ENCODE data around the gene CENPM.

CENPM gene

GRCh38 chr22:41963453-41964111 is 16.6 kb upstream of the CENPM start:
- no peak overlapping the region for H3K27ac ChIP-seq (ENCODE audit: low read length)
- no peak for ATAC-seq (ENCODE audit: insufficient read depth, low read depth)

GRCh38 chr22:41957941-41958556 is 11.1 kb upstream of the CENPM start:
- H4K20me1 ChIP-seq (ENCODE audit: insufficient read depth, low read length): peaks cover 4% of the 10 kb centered on the region; the same call in 1 of the 2 replicates

More at GRCh38 chr22:41963453-41964111, 16.6 kb upstream of the CENPM start:
- Histone ChIP-seq H3K9me3 (ENCODE audit: insufficient read depth, low read length, severe bottlenecking) (no peaks in the 10 kb centered on the region), H3K4me2 (ENCODE audit: insufficient read depth, low read length) (no peak overlapping the region), H3K36me3 (ENCODE audit: insufficient read depth, low read length) (no peaks in the 10 kb centered on the region), H3K4me1 (ENCODE audit: insufficient read depth, low read length) (0 out of 2 replicates have a peak, but pooled peaks cover 5% of the 10 kb centered on the region), H3K79me2 (ENCODE audit: insufficient read depth, low read length) (no peaks in the 10 kb centered on the region), H2AFZ (ENCODE audit: low read depth, low read length) (no peak overlapping the region), H3K9ac (ENCODE audit: low read depth, low read length) (no peak overlapping the region), H3K4me3 (ENCODE audit: low read depth in 1 of 2, low read length in 2 of 2) (no peak overlapping the region), H4K20me1 (ENCODE audit: insufficient read depth, low read length) (no peaks in the 10 kb centered on the region), H3K27me3 (ENCODE audit: insufficient read depth, low read length, poor library complexity) (no peaks in the 10 kb centered on the region)
- no peak for DNase-seq
- TF ChIP-seq CTCF (IDR thresholded peaks at IDR 0.05; ENCODE audit: borderline replicate concordance, extremely low read depth, low read length, poor library complexity, severe bottlenecking) (no peak), EZH2 (IDR thresholded peaks at IDR 0.05; ENCODE audit: borderline replicate concordance, low read depth, low read length, severe bottlenecking) (no peak)

GRCh38 chr22:41952713-41953112 is 5.8 kb upstream of the CENPM start:
- H3K36me3 ChIP-seq (ENCODE audit: insufficient read depth, low read length): no peaks in the 10 kb centered on the region
- ATAC-seq (ENCODE audit: insufficient read depth, low read depth): no peak
- DNase-seq: no peak
- peaks cover 9% of the 10 kb centered on the region for H3K79me2 ChIP-seq (ENCODE audit: insufficient read depth, low read length)
- H3K27me3 ChIP-seq (ENCODE audit: insufficient read depth, low read length, poor library complexity): no peaks in the 10 kb centered on the region
- no peak for TF ChIP-seq CTCF (IDR thresholded peaks at IDR 0.05; ENCODE audit: borderline replicate concordance, extremely low read depth, low read length, poor library complexity, severe bottlenecking)
- TF ChIP-seq EZH2 (IDR thresholded peaks at IDR 0.05; ENCODE audit: borderline replicate concordance, low read depth, low read length, severe bottlenecking): no peak
- H3K4me3 ChIP-seq (ENCODE audit: low read depth in 1 of 2, low read length in 2 of 2): no peak overlapping the region
- no peak overlapping the region for H3K9ac ChIP-seq (ENCODE audit: low read depth, low read length)
- no peak overlapping the region for H3K4me2 ChIP-seq (ENCODE audit: insufficient read depth, low read length)
- no peak overlapping the region for H2AFZ ChIP-seq (ENCODE audit: low read depth, low read length)
- peaks cover 4% of the 10 kb centered on the region; the same call in 1 of the 2 replicates for H4K20me1 ChIP-seq (ENCODE audit: insufficient read depth, low read length)
- no peak overlapping the region for H3K27ac ChIP-seq (ENCODE audit: low read length)
- no peaks in the 10 kb centered on the region for H3K9me3 ChIP-seq (ENCODE audit: insufficient read depth, low read length, severe bottlenecking)
- H3K4me1 ChIP-seq (ENCODE audit: insufficient read depth, low read length): peaks cover 21% of the 10 kb centered on the region

More at GRCh38 chr22:41957941-41958556, 11.1 kb upstream of the CENPM start:
- no peak overlapping the region for H3K4me3 ChIP-seq (ENCODE audit: low read depth in 1 of 2, low read length in 2 of 2)
- no peaks in the 10 kb centered on the region for H3K36me3 ChIP-seq (ENCODE audit: insufficient read depth, low read length)
- H3K9ac ChIP-seq (ENCODE audit: low read depth, low read length): no peak overlapping the region
- H3K79me2 ChIP-seq (ENCODE audit: insufficient read depth, low read length): no peaks in the 10 kb centered on the region
- 0 out of 2 replicates have a peak, but pooled peaks cover 5% of the 10 kb centered on the region for H3K4me1 ChIP-seq (ENCODE audit: insufficient read depth, low read length)
- no peak overlapping the region for H3K27ac ChIP-seq (ENCODE audit: low read length)
- no peak for DNase-seq
- ATAC-seq (ENCODE audit: insufficient read depth, low read depth): no peak; the same call in 2 of the 3 replicates
- TF ChIP-seq EZH2 (IDR thresholded peaks at IDR 0.05; ENCODE audit: borderline replicate concordance, low read depth, low read length, severe bottlenecking) (no peak), CTCF (IDR thresholded peaks at IDR 0.05; ENCODE audit: borderline replicate concordance, extremely low read depth, low read length, poor library complexity, severe bottlenecking) (no peak)
- H3K4me2 ChIP-seq (ENCODE audit: insufficient read depth, low read length): no peak overlapping the region
- H3K27me3 ChIP-seq (ENCODE audit: insufficient read depth, low read length, poor library complexity): no peaks in the 10 kb centered on the region
- no peak overlapping the region for H2AFZ ChIP-seq (ENCODE audit: low read depth, low read length)
- no peaks in the 10 kb centered on the region for H3K9me3 ChIP-seq (ENCODE audit: insufficient read depth, low read length, severe bottlenecking)
